GM12878 (cell line): ENCODE results near the gene TFDP1.

ENCODE experiments used
- ATF2 ChIP-seq: IDR thresholded peaks from 2 replicates; pipeline ENCODE4 v1.6.1; 2012; ENCODE audit warnings: low read length, inconsistent platforms
- CHD1 ChIP-seq: IDR thresholded peaks from 2 replicates; pipeline ENCODE4 v1.6.1; 2012; ENCODE audit warnings: low read depth, low read length, improper control_type of control experiment
- CTCF ChIP-seq, 3 experiments: IDR thresholded peaks in 2 of 3; conservative IDR thresholded peaks in 1 of 3; 2 replicates each; pipeline ENCODE4 v1.5.1; 2011; ENCODE audit warnings: low read depth in 3 of 3, low read length in 3 of 3, mild to moderate bottlenecking in 3 of 3, control low read depth in 2 of 3, moderate library complexity in 2 of 3, inconsistent platforms in 1 of 3, mixed read lengths in 1 of 3; ENCODE audit not compliant: control insufficient read depth in 2 of 3, insufficient read depth in 1 of 3; ENCODE audit errors: extremely low read depth in 1 of 3
- E2F8 ChIP-seq: fragments of 450-650 bp; IDR thresholded peaks from 2 replicates; pipeline ENCODE4 v1.6.1; 2018; ENCODE audit warnings: mild to moderate bottlenecking, low read depth, moderate library complexity; ENCODE audit not compliant: partially characterized antibody
- ESRRA ChIP-seq: IDR thresholded peaks from 2 replicates; pipeline ENCODE4 v1.6.1; 2012; ENCODE audit warnings: mild to moderate bottlenecking, low read length, improper control_type of control experiment
- EZH2 ChIP-seq: IDR thresholded peaks from 2 replicates; pipeline ENCODE4 v1.6.1; 2012; ENCODE audit warnings: low read depth, mild to moderate bottlenecking, control low read depth, inconsistent platforms, low read length, borderline replicate concordance; ENCODE audit not compliant: control insufficient read depth
- IRF3 ChIP-seq: fragments of 450-650 bp; IDR thresholded peaks from 2 replicates; pipeline ENCODE4 v1.6.1; 2014; ENCODE audit warnings: mild to moderate bottlenecking
- MXI1 ChIP-seq: fragments of 150-350 bp; IDR thresholded peaks from 2 replicates; pipeline ENCODE4 v1.6.1; 2011; ENCODE audit warnings: low read depth, mild to moderate bottlenecking, inconsistent platforms, low read length, improper control_type of control experiment
- NFYA ChIP-seq: IDR thresholded peaks from 2 replicates; pipeline ENCODE4 v1.6.1; 2011; ENCODE audit warnings: low read depth, mild to moderate bottlenecking, low read length, improper control_type of control experiment, borderline replicate concordance
- RAD21 ChIP-seq: IDR thresholded peaks from 2 replicates; pipeline ENCODE4 v1.6.1; 2011; ENCODE audit warnings: mild to moderate bottlenecking, low read depth, low read length, moderate library complexity; ENCODE audit not compliant: insufficient read depth
- ZNF687 ChIP-seq: fragments of 450-650 bp; IDR thresholded peaks from 2 replicates; pipeline ENCODE4 v1.6.1; 2017; ENCODE audit warnings: mild to moderate bottlenecking, moderate library complexity

- no peak for TF ChIP-seq CTCF (IDR thresholded peaks at IDR 0.05 in 2 of 3, conservative IDR thresholded peaks at IDR 0.05 in 1 of 3; ENCODE audit: control insufficient read depth in 2 of 3, extremely low read depth in 1 of 3, insufficient read depth in 1 of 3, low read depth in 3 of 3, low read length in 3 of 3)
- no peak for TF ChIP-seq E2F8
- no peak for TF ChIP-seq ATF2
- TF ChIP-seq CHD1, result no peak
- no peak for TF ChIP-seq RAD21
- no peak for TF ChIP-seq EZH2
- no peak for TF ChIP-seq MXI1
- TF ChIP-seq ESRRA, result no peak
- no peak for TF ChIP-seq ZNF687
- no peak for TF ChIP-seq NFYA
- no peak for TF ChIP-seq IRF3
Observed at GRCh38 chr13:113539176-113539575, 45.4 kb upstream of the TFDP1 start.
